IMR-90 (cell line): ENCODE data around the gene MUC5B. TPM values are rescaled to one million over a fixed set of nuclear protein-coding genes. Genes with fewer than 3 reads are reported as not detected.
A peak's percentile ranks its signal among the peaks of the same experiment; 100 is the strongest.

Source experiments
- ATAC-seq: fragments of 200-7000 bp; cut with Tn5 transposase; 2 replicates; pipeline ENCODE4 v1.9.1; 2020; ENCODE audit warnings: low read depth, mild to moderate bottlenecking, moderate library complexity
- BruUV-seq: library from RNA; stranded (reverse); fragments of 400-500 nt; replicated peaks from 2 replicates; lab custom pipeline; 2021; lab: Mats Ljungman, UMichigan
- CTCF ChIA-PET: fragments of 300-600 bp; formaldehyde crosslinking; extraction: SDS; loops from one replicate; lab custom pipeline; 2021; ENCODE audit warnings: antibody characterized with exemption; lab: Yijun Ruan, JAX
- POLR2A ChIA-PET: fragments of 300-600 bp; sonication (Branson Sonifier 250); formaldehyde crosslinking; loops from one replicate; lab custom pipeline; 2022; ENCODE audit warnings: antibody characterized with exemption; ENCODE audit not compliant: unreplicated experiment; lab: Charles Lee
- DNase-seq: peaks from one replicate; pipeline ENCODE4 v3.0.0; 2013
- H2AFZ ChIP-seq: replicated peaks from 2 replicates; pipeline ENCODE3; 2013; ENCODE audit warnings: low read length, mild to moderate bottlenecking; ENCODE audit not compliant: poor library complexity
- H2AK5ac ChIP-seq: 2 replicates; pipeline ENCODE4 v1.6.1; 2013; ENCODE audit warnings: low read depth, low read length, inconsistent platforms
- H2AK9ac ChIP-seq: replicated peaks from 2 replicates; pipeline ENCODE3; 2013; ENCODE audit warnings: mild to moderate bottlenecking, low read depth, low read length, moderate library complexity; ENCODE audit not compliant: poor library complexity
- H2BK120ac ChIP-seq: 2 replicates; pipeline ENCODE4 v1.6.1; 2013; ENCODE audit warnings: low read depth, low read length, inconsistent platforms
- H2BK15ac ChIP-seq: 3 replicates; pipeline ENCODE4 v1.6.1; 2013; ENCODE audit warnings: low read depth, low read length, inconsistent platforms
- H2BK20ac ChIP-seq: 2 replicates; pipeline ENCODE4 v1.6.1; 2013; ENCODE audit warnings: low read depth, mild to moderate bottlenecking, inconsistent platforms, low read length, moderate library complexity
- H2BK5ac ChIP-seq: 2 replicates; pipeline ENCODE4 v1.6.1; 2013; ENCODE audit warnings: mild to moderate bottlenecking, low read depth, low read length, inconsistent platforms; ENCODE audit not compliant: poor library complexity, severe bottlenecking
- H3K14ac ChIP-seq: replicated peaks from 2 replicates; pipeline ENCODE4 v1.6.1; 2013; ENCODE audit warnings: low read depth, low read length, inconsistent platforms
- H3K18ac ChIP-seq: 2 replicates; pipeline ENCODE4 v1.6.1; 2013; ENCODE audit warnings: low read depth, low read length, control low read depth
- H3K23ac ChIP-seq: 2 replicates; pipeline ENCODE4 v1.6.1; 2013; ENCODE audit warnings: low read depth, low read length, inconsistent platforms
- H3K27ac ChIP-seq: 2 replicates; pipeline ENCODE4 v1.5.1; 2013; ENCODE audit warnings: mild to moderate bottlenecking, control low read depth, low read length; ENCODE audit not compliant: insufficient read depth
- H3K27me3 ChIP-seq: 2 replicates; pipeline ENCODE4 v1.6.1; 2013; ENCODE audit warnings: low read length; ENCODE audit not compliant: control insufficient read depth, insufficient read depth
- H3K36me3 ChIP-seq: 2 replicates; pipeline ENCODE4 v1.6.1; 2013; ENCODE audit warnings: low read length, mixed read lengths; ENCODE audit not compliant: control insufficient read depth, insufficient read depth
- H3K4ac ChIP-seq: 2 replicates; pipeline ENCODE4 v1.6.1; 2013; ENCODE audit warnings: low read depth, low read length, inconsistent platforms
- H3K4me1 ChIP-seq: 2 replicates; pipeline ENCODE4 v1.6.1; 2013; ENCODE audit warnings: low read length, mixed read lengths; ENCODE audit not compliant: control insufficient read depth, insufficient read depth
- H3K4me2 ChIP-seq: 2 replicates; pipeline ENCODE4 v1.6.1; 2013; ENCODE audit warnings: low read depth, mild to moderate bottlenecking, control low read depth, low read length, moderate library complexity
- H3K4me3 ChIP-seq: 2 replicates; pipeline ENCODE4 v1.5.1; 2013; ENCODE audit warnings: low read depth, mild to moderate bottlenecking, control low read depth, low read length, moderate library complexity; ENCODE audit not compliant: insufficient read depth
- H3K56ac ChIP-seq: 2 replicates; pipeline ENCODE4 v1.6.1; 2013; ENCODE audit warnings: low read length, inconsistent platforms; ENCODE audit not compliant: insufficient read depth; ENCODE audit errors: extremely low read depth
- H3K79me1 ChIP-seq, 2 experiments: 2 replicates each; pipeline ENCODE4 v1.6.1; 2013; ENCODE audit warnings: low read length in 2 of 2, inconsistent platforms in 1 of 2, low read depth in 1 of 2
- H3K9ac ChIP-seq: 2 replicates; pipeline ENCODE4 v1.6.1; 2013; ENCODE audit warnings: low read depth, low read length, control low read depth
- H3K9me1 ChIP-seq: 2 replicates; pipeline ENCODE4 v1.6.1; 2013; ENCODE audit warnings: low read length, inconsistent platforms; ENCODE audit not compliant: insufficient read depth
- H3K9me3 ChIP-seq: 2 replicates; pipeline ENCODE4 v1.6.1; 2013; ENCODE audit warnings: low read length; ENCODE audit not compliant: control insufficient read depth, insufficient read depth
- H4K20me1 ChIP-seq: 2 replicates; pipeline ENCODE4 v1.6.1; 2013; ENCODE audit warnings: low read length, inconsistent platforms; ENCODE audit not compliant: insufficient read depth
- H4K5ac ChIP-seq: 2 replicates; pipeline ENCODE4 v1.6.1; 2013; ENCODE audit warnings: mild to moderate bottlenecking, low read depth, low read length, control low read depth
- H4K8ac ChIP-seq, 2 experiments: 2 replicates each; pipeline ENCODE4 v1.6.1; 2013; ENCODE audit warnings: low read depth in 2 of 2, low read length in 2 of 2, control low read depth in 1 of 2, inconsistent platforms in 1 of 2
- H4K91ac ChIP-seq: 2 replicates; pipeline ENCODE4 v1.6.1; 2013; ENCODE audit warnings: low read depth, low read length, inconsistent platforms; ENCODE audit not compliant: insufficient read depth
- BHLHE40 ChIP-seq: fragments of 150-350 bp; IDR thresholded peaks from 2 replicates; pipeline ENCODE4 v1.6.1; 2016; ENCODE audit warnings: mild to moderate bottlenecking, low read depth, low read length
- CEBPB ChIP-seq: IDR thresholded peaks from 2 replicates; pipeline ENCODE4 v1.6.1; 2012; ENCODE audit warnings: low read depth, low read length, improper control_type of control experiment
- ELK1 ChIP-seq: fragments of 150-350 bp; IDR thresholded peaks from 2 replicates; pipeline ENCODE4 v1.6.1; 2016; ENCODE audit warnings: low read depth, mild to moderate bottlenecking, low read length, moderate library complexity, borderline replicate concordance
- FOS ChIP-seq: fragments of 150-350 bp; IDR thresholded peaks from 2 replicates; pipeline ENCODE4 v1.6.1; 2016; ENCODE audit warnings: low read depth, low read length
- MAFK ChIP-seq: IDR thresholded peaks from 2 replicates; pipeline ENCODE4 v1.6.1; 2012; ENCODE audit warnings: low read depth, low read length, improper control_type of control experiment
- MAZ ChIP-seq: IDR thresholded peaks from 2 replicates; pipeline ENCODE4 v1.6.1; 2012; ENCODE audit warnings: low read depth, mild to moderate bottlenecking, low read length, improper control_type of control experiment, moderate library complexity, borderline replicate concordance
- POLR2A ChIP-seq: IDR thresholded peaks from 2 replicates; pipeline ENCODE4 v1.6.1; 2012; ENCODE audit warnings: mild to moderate bottlenecking, low read depth, low read length
- RAD21 ChIP-seq: IDR thresholded peaks from 2 replicates; pipeline ENCODE4 v1.6.1; 2012; ENCODE audit warnings: low read length, improper control_type of control experiment
- RFX5 ChIP-seq: IDR thresholded peaks from 2 replicates; pipeline ENCODE4 v1.8.0; 2012; ENCODE audit warnings: low read depth, mild to moderate bottlenecking, low read length, moderate library complexity
- USF2 ChIP-seq: fragments of 150-350 bp; IDR thresholded peaks from 2 replicates; pipeline ENCODE4 v1.6.1; 2017; ENCODE audit warnings: mild to moderate bottlenecking, antibody characterized with exemption, low read length, low read depth
- WGBS, 2 experiments: methylation state at CpG; one replicate each; pipeline versions ENCODE4 v1.1.5 to v1.1.7; 2013; ENCODE audit warnings: missing lambda C conversion rate in 2 of 2; ENCODE audit not compliant: insufficient read length in 1 of 2; ENCODE audit errors: extremely low coverage in 2 of 2; 5-methylcytosine and 5-hydroxymethylcytosine counted together
- dilution Hi-C: fragments of 300-500 bp; cut with HindIII; formaldehyde crosslinking; loops from one replicate; pipeline ENCODE4 v1.14.3; 2018; ENCODE audit warnings: low sequenced_read_pairs; ENCODE audit not compliant: unreplicated experiment
- in situ Hi-C: fragments of 300-500 bp; cut with MboI; formaldehyde crosslinking; loops from 3 replicates; pipeline ENCODE4 v1.14.3; 2019; ENCODE audit warnings: low sequenced_read_pairs, inconsistent platforms, mixed read lengths
- intact Hi-C: fragments of 100-400 bp; cut with micrococcal nuclease; formaldehyde crosslinking; loops from 2 replicates; pipeline ENCODE4 v1.10.0; 2022
- polyA plus RNA-seq, 3 experiments: library from polyadenylated mRNA; depleted of rRNA; stranded (reverse); fragments of >200 nt; gene quantifications; 2 replicates each; pipeline ENCODE4 v1.2.3, GENCODE V29; 2012; ENCODE audit warnings: low replicate concordance in 1 of 3
- total RNA-seq: library from RNA; depleted of rRNA; stranded (reverse); fragments of >200 nt; gene quantifications from 2 replicates; pipeline ENCODE4 v1.2.3, GENCODE V29; 2012

MUC5B gene
- total and polyA plus RNA-seq, 2 of the 4 experiments (the other 2 are of a cell fraction): not detected

DNA sequence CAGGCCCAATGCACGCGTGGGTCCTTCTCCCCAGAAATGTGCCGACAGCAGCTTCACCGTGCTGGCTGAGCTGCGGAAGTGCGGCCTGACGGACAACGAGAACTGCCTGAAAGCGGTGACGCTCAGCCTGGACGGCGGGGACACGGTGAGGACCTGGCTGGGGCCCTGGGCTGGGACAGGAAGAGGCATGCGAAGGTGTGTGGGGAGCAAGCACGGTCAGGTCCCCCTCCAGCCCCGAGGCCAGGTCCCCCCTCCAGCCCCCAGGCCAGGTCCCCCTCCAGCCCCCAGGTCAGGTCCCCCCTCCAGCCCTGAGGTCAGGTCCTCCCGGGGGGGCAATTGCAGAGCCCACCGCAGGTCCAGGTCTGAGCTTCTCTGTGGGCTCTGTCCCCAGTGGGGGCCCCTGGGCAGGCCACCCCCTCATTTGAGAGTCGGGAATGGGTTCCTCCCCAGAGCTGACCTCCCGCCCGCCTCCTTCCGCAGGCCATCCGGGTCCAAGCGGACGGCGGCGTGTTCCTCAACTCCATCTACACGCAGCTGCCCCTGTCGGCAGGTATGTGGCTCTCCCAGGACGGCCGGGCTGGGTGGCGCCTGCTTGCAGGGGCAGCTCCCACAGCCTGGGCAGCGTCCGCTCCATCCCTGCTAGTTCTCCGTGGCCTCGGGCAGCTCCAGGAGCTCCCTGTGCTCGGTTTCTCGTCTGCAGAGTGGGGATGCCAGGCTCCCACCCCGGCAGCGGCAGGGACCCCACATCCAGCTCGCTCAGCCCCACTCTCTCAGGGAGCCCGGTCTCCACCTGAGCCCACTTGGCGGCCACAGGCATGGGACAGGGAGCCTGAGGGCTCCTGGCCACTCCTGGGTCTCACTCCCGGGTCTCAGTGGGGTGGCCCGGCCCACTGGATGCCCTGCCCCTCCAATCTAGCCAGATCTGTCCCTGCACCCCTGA is 7.9 kb downstream of the MUC5B start:
- Histone ChIP-seq H2BK120ac (no peak overlapping the region), H3K4ac (no peak overlapping the region), H2BK20ac (no peak overlapping the region), H3K36me3 (no peaks in the 10 kb centered on the region), H3K4me2 (no peak overlapping the region), H3K4me1 (no peaks in the 10 kb centered on the region), H4K20me1 (no peaks in the 10 kb centered on the region; the same call in 1 of the 2 replicates), H3K23ac (no peak overlapping the region), H3K14ac (no peak overlapping the region), H2AFZ (peak overlapping the region; percentile 21), H2AK5ac (no peak overlapping the region), H2BK5ac (no peak overlapping the region), H2AK9ac (no peak overlapping the region), H3K56ac (no peak overlapping the region), H3K27me3 (no peaks in the 10 kb centered on the region; the same call in 1 of the 2 replicates), H3K9me3 (no peaks in the 10 kb centered on the region), H2BK15ac (no peak overlapping the region), H3K4me3 (no peak overlapping the region), H4K8ac (no peak overlapping the region), H3K18ac (no peak overlapping the region), H4K91ac (no peak overlapping the region), H3K79me1 (no peaks in the 10 kb centered on the region), H3K9ac (no peak overlapping the region), H3K27ac (no peak overlapping the region), H4K5ac (no peak overlapping the region), H3K9me1 (no peaks in the 10 kb centered on the region)
- dilution Hi-C loops: no loop called here
- ChIA-PET POLR2A (no interaction called here), CTCF (no interaction called here)
- in situ Hi-C loops: no loop called here
- DNase-seq (no peak), ATAC-seq (no peak)
- BruUV-seq: no TSS peak
- no peak for TF ChIP-seq MAZ
- no peak for TF ChIP-seq MAFK
- no peak for TF ChIP-seq POLR2A
- no peak for TF ChIP-seq RAD21
- TF ChIP-seq CEBPB: no peak
- no peak for TF ChIP-seq USF2
- TF ChIP-seq FOS: no peak
- no peak for TF ChIP-seq ELK1
- TF ChIP-seq RFX5: no peak
- TF ChIP-seq BHLHE40: no peak
- intact Hi-C loops: no loop called here
- 69% methylated on average over 15 of the region's 45 CpGs; no CpG with 5 or more reads in 1 of the 2 experiments for WGBS, 2 experiments
